Activated T-cell treated with anti-CD3 and anti-CD28 coated beads, Interleukin-2, amount 50 U/mL, for 4 hours (primary cell): ENCODE measurements around the gene ASPA. TPM values are rescaled to one million over a fixed set of nuclear protein-coding genes. Genes with fewer than 3 reads are reported as not detected.
"Not testable (repeated sequence)": the region's sequence is repeated elsewhere in the genome, so short reads cannot be mapped to it uniquely, and the experiment has no call there.

Experiments
- ATAC-seq, 2 donors: fragments of 200-7000 bp; cut with Tn5 transposase; one replicate each; pipeline ENCODE4 v1.10.0; 2021
- DNase-seq: peaks from one replicate; pipeline ENCODE4 v3.0.0-alpha.2; 2020
- H3K27me3 Mint-ChIP-seq: one replicate; pipeline ENCODE4 v1.8.0; 2021; ENCODE audit warnings: low read depth, mixed read lengths
- H3K36me3 Mint-ChIP-seq: one replicate; pipeline ENCODE4 v1.8.0; 2022; ENCODE audit warnings: mixed read lengths; ENCODE audit not compliant: insufficient read depth
- H3K4me1 Mint-ChIP-seq: one replicate; pipeline ENCODE4 v1.8.0; 2021; ENCODE audit warnings: low read depth, mixed read lengths
- H3K4me3 Mint-ChIP-seq: one replicate; pipeline ENCODE4 v1.8.0; 2021; ENCODE audit warnings: mild to moderate bottlenecking, moderate library complexity, mixed read lengths
- H3K9me3 Mint-ChIP-seq: one replicate; pipeline ENCODE4 v1.8.0; 2021; ENCODE audit warnings: mixed read lengths
- total RNA-seq, 3 donors: library from RNA; stranded (reverse); gene quantifications; one replicate each; pipeline ENCODE4 v1.2.1, GENCODE V29; 2021

Gene ASPA
- total RNA-seq, 3 donors from 2014 or later = not detected

GRCh38 chr17:3485481-3486068 lies 9.8 kb downstream of the ASPA start:
- Mint-ChIP-seq H3K36me3 (no peaks in the 10 kb centered on the region), H3K9me3 (no peaks in the 10 kb centered on the region), H3K27me3 (peaks cover 39% of the 10 kb centered on the region), H3K4me3 (no peak overlapping the region), H3K4me1 (no peaks in the 10 kb centered on the region)
- no peak for DNase-seq
- no peak for ATAC-seq

DNA sequence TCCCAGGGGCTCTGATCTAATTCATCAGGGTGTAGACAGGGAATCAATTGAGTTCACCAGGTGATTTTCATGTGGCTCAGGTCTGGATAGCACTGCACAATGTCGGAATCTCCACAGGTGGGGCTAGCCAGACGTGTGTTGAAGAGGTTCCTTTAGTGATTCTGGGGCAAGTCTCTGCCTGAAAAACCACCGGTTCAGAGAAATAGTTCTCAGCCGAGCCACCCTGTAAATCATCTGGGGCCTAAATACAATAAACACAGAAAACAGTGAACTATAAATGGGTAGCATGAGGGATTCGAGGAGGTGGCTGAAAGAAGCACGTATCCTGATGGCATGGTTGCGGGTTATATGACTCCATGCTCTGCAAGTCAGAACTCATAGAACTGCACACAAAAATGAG lies 21.3 kb downstream of the ASPA start:
- Mint-ChIP-seq H3K36me3 (no peaks in the 10 kb centered on the region), H3K4me3 (no peak overlapping the region), H3K27me3 (peaks cover 11% of the 10 kb centered on the region), H3K4me1 (no peaks in the 10 kb centered on the region), H3K9me3 (peaks cover 3% of the 10 kb centered on the region)
- ATAC-seq (no peak), DNase-seq (no peak)

- no peaks in the 10 kb centered on the region for H3K4me1 Mint-ChIP-seq
- ATAC-seq (no peak), DNase-seq (no peak)
- peaks cover 3% of the 10 kb centered on the region for H3K9me3 Mint-ChIP-seq
- H3K27me3 Mint-ChIP-seq = peaks cover 2% of the 10 kb centered on the region
- H3K36me3 Mint-ChIP-seq = no peaks in the 10 kb centered on the region
- no peak overlapping the region for H3K4me3 Mint-ChIP-seq
Measured at GRCh38 chr17:3501344-3501743, 25.5 kb downstream of the ASPA start.

GRCh38 chr17:3502466-3502865 lies 26.7 kb downstream of the ASPA start:
- Mint-ChIP-seq H3K4me3 (no peak overlapping the region), H3K4me1 (no peaks in the 10 kb centered on the region), H3K36me3 (no peaks in the 10 kb centered on the region), H3K9me3 (peaks cover 3% of the 10 kb centered on the region), H3K27me3 (peaks cover 4% of the 10 kb centered on the region)
- DNase-seq (no peak), ATAC-seq (no peak)

DNA sequence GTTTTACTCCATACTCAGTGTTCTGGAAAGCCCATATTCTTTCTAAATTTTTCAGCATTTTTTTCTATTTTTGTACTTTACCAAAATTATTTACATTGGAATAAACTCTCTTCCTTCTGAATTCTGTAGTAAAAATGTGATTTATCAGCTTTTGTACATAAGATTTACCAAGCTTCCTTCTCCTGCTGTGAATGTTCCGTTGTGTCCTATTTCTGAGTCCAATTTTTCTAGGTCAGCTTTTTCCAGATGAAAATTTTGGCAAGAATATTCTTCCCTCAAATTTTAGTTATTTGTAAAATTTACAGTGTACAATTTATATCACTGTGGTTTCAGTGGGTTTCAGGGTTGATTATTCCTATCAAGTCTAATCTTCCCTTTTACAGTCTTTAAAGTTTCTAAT lies 27.5 kb downstream of the ASPA start:
- no peak overlapping the region for H3K4me3 Mint-ChIP-seq
- H3K9me3 Mint-ChIP-seq = peaks cover 3% of the 10 kb centered on the region

DNA sequence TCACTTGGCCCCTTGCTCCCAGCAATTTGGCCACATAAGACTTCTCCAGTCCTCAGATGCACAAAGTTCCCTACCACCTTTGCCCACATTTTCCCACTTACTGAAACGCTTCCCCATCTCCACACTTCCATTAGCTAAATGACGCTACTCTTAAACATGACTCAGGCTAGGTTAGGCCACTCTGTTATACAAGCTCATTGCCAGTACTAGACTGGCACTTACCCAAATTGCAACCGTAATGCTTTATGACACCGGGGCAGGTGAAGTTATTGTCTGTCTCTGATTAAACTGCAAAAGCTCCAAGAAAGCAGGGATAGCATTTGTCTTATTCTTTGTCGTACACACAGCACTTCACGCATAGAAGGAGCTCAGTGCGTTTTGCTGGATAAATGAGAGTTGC lies 29.2 kb downstream of the ASPA start:
- ATAC-seq (no peak), DNase-seq (no peak)
- H3K4me3 Mint-ChIP-seq = no peak overlapping the region

More for the DNA sequence above, 27.5 kb downstream of the ASPA start:
- Mint-ChIP-seq H3K36me3 (no peaks in the 10 kb centered on the region), H3K27me3 (peaks cover 1% of the 10 kb centered on the region), H3K4me1 (no peaks in the 10 kb centered on the region)
- ATAC-seq (no peak), DNase-seq (no peak)

GRCh38 chr17:3506054-3506453 lies 30.3 kb downstream of the ASPA start:
- no peaks in the 10 kb centered on the region for H3K36me3 Mint-ChIP-seq
- no peaks in the 10 kb centered on the region for H3K9me3 Mint-ChIP-seq
- H3K27me3 Mint-ChIP-seq = peaks cover 1% of the 10 kb centered on the region
- no peak overlapping the region for H3K4me3 Mint-ChIP-seq
- ATAC-seq (no peak), DNase-seq (no peak)
- H3K4me1 Mint-ChIP-seq = no peaks in the 10 kb centered on the region

More for the DNA sequence above, 29.2 kb downstream of the ASPA start:
- Mint-ChIP-seq H3K9me3 (peaks cover 3% of the 10 kb centered on the region), H3K36me3 (no peaks in the 10 kb centered on the region), H3K4me1 (no peaks in the 10 kb centered on the region), H3K27me3 (peaks cover 1% of the 10 kb centered on the region)

- Mint-ChIP-seq H3K36me3 (no peaks in the 10 kb centered on the region), H3K4me1 (no peaks in the 10 kb centered on the region), H3K4me3 (no peak overlapping the region), H3K27me3 (peaks cover 1% of the 10 kb centered on the region), H3K9me3 (no peaks in the 10 kb centered on the region)
- ATAC-seq (no peak), DNase-seq (no peak)
Measured at GRCh38 chr17:3507071-3507470, 31.3 kb downstream of the ASPA start.

DNA sequence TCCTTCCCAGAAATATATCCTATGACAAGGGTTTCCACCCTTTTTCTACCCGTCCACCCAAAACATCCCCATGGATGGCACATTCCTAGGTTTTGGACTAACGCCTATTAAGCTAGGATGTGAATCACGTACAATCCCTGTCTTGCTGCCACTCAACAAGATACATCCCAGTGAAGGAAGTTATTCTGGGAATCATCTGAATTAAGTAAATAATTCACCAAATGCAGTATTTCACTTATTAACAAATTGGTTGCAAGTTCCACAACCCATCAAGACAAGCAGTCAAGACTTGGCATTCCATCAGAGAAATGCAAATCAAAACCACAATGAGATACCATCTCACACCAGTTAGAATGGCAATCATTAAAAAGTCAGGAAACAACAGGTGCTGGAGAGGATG lies 32.1 kb downstream of the ASPA start:
- Mint-ChIP-seq H3K4me3 (no peak overlapping the region), H3K36me3 (no peaks in the 10 kb centered on the region), H3K9me3 (no peaks in the 10 kb centered on the region), H3K4me1 (no peaks in the 10 kb centered on the region), H3K27me3 (peaks cover 1% of the 10 kb centered on the region)
- ATAC-seq = no peak
- DNase-seq = no peak

- ATAC-seq = no peak
Measured at GRCh38 chr17:3510090-3510489, 34.3 kb downstream of the ASPA start.

DNA sequence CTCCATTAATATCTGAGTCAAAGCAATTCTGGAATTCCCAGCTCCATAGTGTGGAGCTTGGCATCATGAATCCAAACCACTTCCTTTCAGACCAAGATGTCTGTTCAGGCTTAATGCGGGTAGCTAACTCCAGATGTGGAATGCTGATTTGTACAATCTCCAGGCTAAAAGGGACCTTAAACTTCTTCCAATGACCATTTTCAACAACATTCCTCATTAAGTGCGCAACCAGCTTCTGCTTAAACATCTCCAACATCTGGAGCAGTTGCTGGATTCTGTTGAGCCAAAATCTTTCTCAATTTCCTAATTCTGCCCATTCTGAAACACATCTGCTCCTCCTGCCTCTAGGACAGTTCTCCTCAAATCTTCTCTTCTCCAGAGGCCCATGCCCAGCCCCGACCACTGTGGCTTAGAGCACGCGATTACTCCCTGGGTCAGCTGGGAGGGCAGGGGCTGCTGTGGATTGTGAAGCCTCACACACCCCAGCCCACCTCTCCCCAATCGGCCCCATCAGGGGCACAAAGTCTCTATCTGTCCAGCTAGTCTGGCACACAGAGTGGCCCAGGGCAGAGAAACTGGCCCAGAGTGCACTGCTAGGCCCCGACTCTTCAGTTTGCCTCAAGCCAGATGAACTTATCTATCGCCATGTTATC lies 36.2 kb downstream of the ASPA start:
- Mint-ChIP-seq H3K27me3 (no peaks in the 10 kb centered on the region), H3K9me3 (no peaks in the 10 kb centered on the region), H3K36me3 (no peaks in the 10 kb centered on the region), H3K4me1 (peaks cover 3% of the 10 kb centered on the region), H3K4me3 (no peak overlapping the region)
- ATAC-seq (no peak), DNase-seq (no peak)

More at GRCh38 chr17:3510090-3510489, 34.3 kb downstream of the ASPA start:
- no peaks in the 10 kb centered on the region for H3K9me3 Mint-ChIP-seq
- H3K27me3 Mint-ChIP-seq = peaks cover 1% of the 10 kb centered on the region
- H3K4me1 Mint-ChIP-seq = peaks cover 1% of the 10 kb centered on the region
- H3K36me3 Mint-ChIP-seq = no peaks in the 10 kb centered on the region
- H3K4me3 Mint-ChIP-seq = no peak overlapping the region
- no peak for DNase-seq

GRCh38 chr17:3512505-3513171 lies 36.8 kb downstream of the ASPA start:
- Mint-ChIP-seq H3K9me3 (no peaks in the 10 kb centered on the region), H3K36me3 (no peaks in the 10 kb centered on the region), H3K4me1 (peaks cover 3% of the 10 kb centered on the region), H3K4me3 (no peak overlapping the region), H3K27me3 (no peaks in the 10 kb centered on the region)
- DNase-seq = no peak
- no peak for ATAC-seq

GRCh38 chr17:3513305-3514035 lies 37.7 kb downstream of the ASPA start:
- H3K4me3 Mint-ChIP-seq = no peak overlapping the region

GRCh38 chr17:3514167-3514566 lies 38.4 kb downstream of the ASPA start:
- ATAC-seq, H3K27me3 Mint-ChIP-seq, H3K9me3 Mint-ChIP-seq: not testable (repeated sequence)

More at GRCh38 chr17:3513305-3514035, 37.7 kb downstream of the ASPA start:
- H3K36me3 Mint-ChIP-seq = no peaks in the 10 kb centered on the region
- peaks cover 3% of the 10 kb centered on the region for H3K4me1 Mint-ChIP-seq
- no peaks in the 10 kb centered on the region for H3K27me3 Mint-ChIP-seq
- ATAC-seq = no peak
- H3K9me3 Mint-ChIP-seq = no peaks in the 10 kb centered on the region
- no peak for DNase-seq

More at GRCh38 chr17:3514167-3514566, 38.4 kb downstream of the ASPA start:
- H3K4me3 Mint-ChIP-seq, H3K4me1 Mint-ChIP-seq, H3K36me3 Mint-ChIP-seq, DNase-seq: not testable (repeated sequence)
